Hematopoietic multipotent progenitor cell treated with erythropoietin and hydrocortisone succinate and interleukin-3 and kit ligand, for 17 days (in vitro differentiated cells): ENCODE data around the gene SLC45A1.
A peak's percentile ranks its signal among the peaks of the same experiment; 100 is the strongest.

ENCODE experiments used
- DNase-seq: peaks from one replicate; pipeline ENCODE4 v3.0.0-alpha.2; 2015; ENCODE audit warnings: low spot score

The SLC45A1 gene

GRCh38 chr1:8335246-8335645 lies 17.3 kb downstream of the SLC45A1 start:
- DNase-seq, result no peak

DNA sequence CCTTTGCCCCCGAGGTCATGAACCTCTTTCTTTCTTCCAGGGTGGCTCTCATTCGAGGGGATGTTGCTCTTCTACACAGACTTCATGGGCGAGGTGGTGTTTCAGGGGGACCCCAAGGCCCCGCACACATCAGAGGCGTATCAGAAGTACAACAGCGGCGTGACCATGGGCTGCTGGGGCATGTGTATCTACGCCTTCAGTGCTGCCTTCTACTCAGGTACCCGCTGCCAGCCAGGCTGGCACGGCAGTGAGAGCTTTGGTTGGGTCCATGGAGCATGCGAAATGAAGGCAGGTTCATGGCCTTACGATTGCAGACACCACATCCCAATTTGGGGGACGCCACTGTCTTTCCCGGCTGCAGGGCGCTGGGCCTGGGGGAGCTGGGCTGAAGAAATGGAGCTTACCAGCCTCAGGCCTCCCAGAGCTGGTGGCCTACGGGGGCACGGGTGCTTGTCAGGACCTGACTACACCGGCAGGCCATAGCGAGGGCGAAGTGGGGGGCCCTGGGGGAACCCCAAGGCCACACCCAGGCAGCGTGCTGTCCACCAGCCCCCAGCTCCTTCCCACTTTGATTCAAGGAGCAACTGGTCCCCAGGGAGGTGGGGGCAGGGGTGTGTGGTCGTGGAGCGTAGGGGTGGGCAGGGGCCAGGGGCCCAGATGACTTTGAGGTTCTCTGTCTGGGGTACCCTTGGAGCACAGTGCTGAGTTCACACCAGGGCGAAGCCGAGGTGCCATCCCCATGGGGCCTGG lies 20.0 kb downstream of the SLC45A1 start:
- DNase-seq, result no peak

GRCh38 chr1:8338526-8339202 lies 20.8 kb downstream of the SLC45A1 start:
- no peak for DNase-seq

DNA sequence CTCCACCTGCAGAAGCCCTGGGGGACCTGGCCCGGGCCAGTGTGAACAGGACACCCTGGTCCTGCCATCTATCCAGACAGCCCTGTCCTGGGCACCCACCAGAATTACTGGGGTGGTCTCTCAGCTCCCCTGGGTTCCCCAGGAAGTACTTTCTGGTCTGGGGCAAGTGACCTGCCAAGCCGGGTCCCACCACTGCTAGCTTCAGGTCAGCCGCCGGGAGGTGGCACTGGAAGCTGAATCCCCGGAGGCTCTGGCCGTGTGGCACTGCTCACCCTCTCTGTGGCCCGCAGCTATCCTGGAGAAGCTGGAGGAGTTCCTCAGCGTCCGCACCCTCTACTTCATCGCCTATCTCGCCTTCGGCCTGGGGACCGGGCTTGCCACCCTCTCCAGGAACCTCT lies 21.3 kb downstream of the SLC45A1 start:
- no peak for DNase-seq

DNA sequence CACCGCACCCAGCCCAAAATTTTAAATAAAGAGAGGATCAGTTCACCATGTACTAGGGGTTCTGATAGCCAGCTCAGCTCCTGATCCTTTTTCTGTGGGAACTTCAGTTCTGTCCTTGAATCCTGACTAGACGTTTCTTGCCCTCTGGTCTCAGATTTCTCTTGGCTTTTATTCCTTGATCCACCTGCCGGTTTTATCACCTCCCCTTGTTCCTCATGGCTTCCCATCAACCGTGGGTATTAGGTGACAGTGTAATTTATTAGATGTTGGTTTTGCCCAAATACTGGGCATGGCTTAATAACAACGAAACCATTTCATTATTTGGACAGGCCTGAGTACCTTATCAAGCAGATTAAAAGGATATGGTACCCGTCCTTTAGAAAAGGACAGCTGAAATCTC lies 22.5 kb downstream of the SLC45A1 start:
- no peak for DNase-seq

DNA sequence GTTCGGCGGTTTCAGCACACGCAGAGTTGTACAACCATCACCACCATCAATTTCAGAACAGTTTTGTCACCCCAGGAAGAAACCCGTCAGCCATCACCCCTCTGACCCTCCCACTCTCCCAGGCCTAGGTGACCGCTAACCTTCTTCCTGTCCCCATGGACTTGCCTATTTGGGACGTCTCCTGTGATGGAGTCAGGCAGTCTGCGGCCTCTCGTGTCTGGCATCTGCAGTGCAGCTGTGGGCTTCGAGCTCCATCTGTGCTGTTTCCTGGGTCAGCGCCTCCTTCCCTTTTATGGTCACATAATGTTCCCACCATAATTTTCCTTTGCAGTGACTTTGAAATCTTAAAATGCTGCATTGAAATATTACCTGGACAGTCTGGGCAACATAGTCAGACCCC lies 24.4 kb downstream of the SLC45A1 start:
- DNase-seq, result no peak

GRCh38 chr1:8343044-8343443 lies 25.1 kb downstream of the SLC45A1 start:
- no peak for DNase-seq

DNA sequence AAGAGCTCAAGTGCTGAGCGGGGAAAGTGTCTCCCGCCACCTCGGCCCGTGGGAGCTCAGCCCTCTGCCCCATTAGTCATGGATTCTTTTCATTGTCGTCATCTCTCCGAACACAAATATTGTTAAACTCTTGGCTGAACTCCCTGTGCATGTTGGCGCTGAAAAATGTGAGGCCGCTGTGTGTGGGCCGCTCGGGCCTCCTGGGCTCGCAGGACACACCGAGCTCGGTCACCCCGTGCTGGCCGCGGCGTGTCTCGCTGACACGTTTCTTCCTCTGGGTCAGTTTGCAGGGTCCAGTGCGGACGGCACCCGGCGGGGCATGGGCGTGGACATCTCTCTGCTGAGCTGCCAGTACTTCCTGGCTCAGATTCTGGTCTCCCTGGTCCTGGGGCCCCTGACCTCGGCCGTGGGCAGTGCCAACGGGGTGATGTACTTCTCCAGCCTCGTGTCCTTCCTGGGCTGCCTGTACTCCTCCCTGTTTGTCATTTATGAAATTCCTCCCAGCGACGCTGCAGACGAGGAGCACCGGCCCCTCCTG lies 25.6 kb downstream of the SLC45A1 start:
- DNase-seq, result no peak

DNA sequence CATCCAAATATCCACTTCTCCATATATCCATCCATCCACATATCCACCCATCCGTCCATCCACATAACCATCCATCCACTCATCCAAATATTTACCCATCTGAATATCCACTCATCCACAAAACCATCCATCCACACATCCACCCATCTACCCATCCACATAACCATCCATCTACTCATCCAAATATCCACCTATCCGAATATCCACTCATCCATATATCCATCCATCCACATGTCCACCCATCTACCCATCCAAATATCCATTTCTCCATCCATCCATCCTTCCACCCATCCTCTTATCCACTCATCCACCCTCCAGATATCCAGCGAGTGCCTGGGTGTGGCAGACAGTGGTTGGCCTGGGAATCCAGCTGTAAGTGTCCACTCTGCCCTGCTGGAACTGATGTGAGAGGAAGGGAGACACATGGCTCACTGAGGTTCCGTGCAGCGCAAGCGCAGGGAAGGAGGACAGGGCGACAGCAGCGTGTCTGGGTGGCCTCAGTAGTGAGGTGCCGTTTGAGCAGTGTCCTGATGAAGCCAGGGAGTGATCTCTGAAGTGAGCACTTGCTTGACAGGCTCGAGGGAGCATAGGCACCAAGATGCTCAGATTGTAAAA lies 27.1 kb downstream of the SLC45A1 start:
- DNase-seq, result no peak

GRCh38 chr1:8345621-8346415 lies 27.9 kb downstream of the SLC45A1 start:
- no peak for DNase-seq

DNA sequence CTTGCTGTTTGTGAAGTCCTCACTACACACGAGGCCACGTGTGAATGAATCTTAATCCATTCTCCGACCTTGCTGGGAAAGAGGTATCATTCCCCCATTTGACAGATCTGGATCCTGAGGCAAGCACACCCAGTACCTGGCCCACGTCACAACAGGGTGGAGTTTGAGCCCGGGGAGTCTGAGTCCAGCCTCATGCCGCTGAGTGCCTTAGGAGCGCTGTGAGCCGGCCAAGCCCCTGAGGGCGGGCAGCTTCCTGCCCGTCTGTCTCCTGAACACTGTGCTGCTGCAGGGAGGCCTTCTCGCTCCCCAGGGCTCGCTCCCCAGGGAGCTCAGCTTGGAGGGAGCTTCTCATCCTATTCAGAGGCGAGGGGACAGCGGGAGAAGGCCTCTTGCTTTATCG lies 29.7 kb downstream of the SLC45A1 start:
- no peak for DNase-seq

DNA sequence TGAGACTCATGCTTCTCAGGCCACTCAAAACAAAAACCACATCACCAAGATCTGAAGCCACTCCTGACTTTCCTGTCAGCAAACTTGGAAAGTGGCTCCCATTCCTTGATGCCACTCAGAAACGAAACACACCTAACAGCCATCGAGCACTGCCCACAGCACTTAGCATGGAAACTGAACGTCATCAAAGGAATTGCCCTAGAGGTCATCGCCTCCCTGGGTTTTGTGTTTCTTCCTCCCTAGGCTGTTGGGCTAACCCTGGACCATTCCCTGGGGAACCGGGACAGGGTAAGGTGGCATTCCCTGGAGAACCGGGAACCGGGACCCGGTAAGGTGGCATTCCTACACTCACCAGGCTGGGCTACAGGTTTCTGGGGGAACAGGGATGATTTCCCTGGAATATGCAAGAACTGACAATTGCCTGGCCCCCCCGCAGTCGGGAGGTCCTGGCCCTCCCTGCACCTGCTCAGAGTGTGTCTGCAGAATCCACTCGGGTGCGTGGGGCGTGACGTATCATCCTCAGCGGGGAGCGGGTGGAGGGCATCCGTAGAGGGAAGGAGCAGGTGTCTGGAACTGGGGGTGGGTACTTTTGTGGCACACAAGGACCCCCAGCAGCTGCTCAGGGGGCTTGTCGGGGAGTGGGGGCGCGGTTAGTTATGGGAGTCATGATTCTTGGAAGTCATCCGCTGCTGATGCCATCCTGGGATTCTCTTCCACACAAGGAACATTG lies 30.3 kb downstream of the SLC45A1 start:
- DNase-seq, result no peak

DNA sequence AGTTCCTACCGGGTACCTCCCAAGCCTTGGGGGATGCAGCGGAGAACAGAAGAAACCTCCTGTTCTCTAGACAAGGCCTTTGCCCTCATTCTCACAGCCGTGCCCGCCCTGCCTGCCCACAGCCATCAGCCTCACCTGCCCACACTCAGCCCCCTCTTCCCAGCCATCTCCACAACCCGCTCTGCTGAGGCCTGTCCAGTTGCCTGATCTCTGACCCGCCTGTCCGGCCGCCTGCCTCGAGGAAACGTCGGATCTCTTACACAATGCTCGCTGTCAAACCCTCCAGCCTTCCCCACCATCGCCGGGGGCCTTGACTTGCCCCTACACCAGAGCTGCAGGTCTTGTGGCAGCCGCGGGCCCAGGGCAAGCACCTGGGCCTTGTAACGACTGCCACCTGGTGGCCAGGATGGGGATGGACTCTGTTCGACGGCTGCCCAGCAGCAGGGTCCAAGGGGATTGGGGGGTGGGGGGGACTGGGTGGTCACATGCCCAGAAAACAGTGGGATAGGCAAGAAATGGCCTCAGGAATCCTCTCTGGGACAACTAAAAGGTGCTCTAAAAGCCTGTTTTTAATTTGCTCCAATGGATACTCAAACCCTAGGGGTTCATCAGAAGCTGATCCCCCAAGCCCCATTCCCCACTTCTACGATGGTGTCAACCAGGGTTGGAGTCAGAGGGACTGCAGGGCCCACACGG lies 31.0 kb downstream of the SLC45A1 start:
- peak; percentile 45 for DNase-seq

GRCh38 chr1:8349473-8349865 lies 31.6 kb downstream of the SLC45A1 start:
- DNase-seq, result no peak

- DNase-seq, result no peak
These were observed 32.0 kb downstream of the SLC45A1 start for GRCh38 chr1:8349961-8350360.

- DNase-seq, result no peak
These were observed 33.2 kb downstream of the SLC45A1 start for GRCh38 chr1:8350914-8351684.

DNA sequence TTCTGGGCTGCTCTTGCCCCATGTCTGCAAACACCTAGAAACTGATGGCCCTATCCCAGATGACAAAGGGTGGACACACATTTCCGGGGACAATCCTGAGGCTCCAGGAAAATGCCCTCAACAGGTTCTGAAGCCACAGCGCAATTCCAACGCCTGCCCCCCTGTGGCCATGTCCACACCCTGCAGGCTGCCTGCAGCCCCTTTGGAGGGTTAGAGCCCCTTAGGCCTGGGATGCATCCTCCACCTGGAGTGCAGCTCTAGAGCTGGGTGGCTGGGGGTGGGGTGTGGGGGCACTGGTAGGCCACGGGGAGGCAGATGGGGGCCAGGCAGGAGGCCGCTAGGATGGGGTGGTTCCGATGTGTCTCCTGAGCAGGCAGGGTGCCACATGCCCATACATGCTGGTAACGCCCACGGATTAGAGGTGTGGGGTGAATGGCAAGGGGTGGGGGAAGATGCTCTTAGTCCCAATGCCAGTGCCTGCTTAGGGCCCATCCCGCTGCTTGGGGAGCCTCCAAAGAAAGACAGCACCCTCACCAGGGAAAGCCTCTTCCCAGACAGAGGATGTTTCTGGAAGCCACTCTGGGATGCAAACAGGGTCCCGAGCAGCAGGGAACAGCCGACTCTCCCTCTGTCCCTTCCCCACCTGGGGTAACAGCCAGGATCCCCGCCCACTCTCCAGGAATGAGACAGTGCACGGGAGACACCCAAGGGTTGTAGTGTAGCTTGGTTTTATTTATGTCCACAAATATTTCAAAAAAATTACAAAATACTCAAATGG lies 34.0 kb downstream of the SLC45A1 start:
- no peak for DNase-seq

- no peak for DNase-seq
These were observed 34.5 kb downstream of the SLC45A1 start for GRCh38 chr1:8352471-8352845.
